Hippocampal formation (tissue), 2 donors: Measurements from ENCODE around the gene CAPN10.

Experiments used
- DNase-seq, 2 donors: peaks; one replicate each; lab custom pipeline; 2025; lab: John Stamatoyannopoulos, UW

Gene CAPN10

GRCh38 chr2:240623531-240624010 lies 37.0 kb downstream of the CAPN10 start:
- no peak for DNase-seq

GRCh38 chr2:240624011-240624949 lies 37.7 kb downstream of the CAPN10 start:
- DNase-seq: no peak

DNA sequence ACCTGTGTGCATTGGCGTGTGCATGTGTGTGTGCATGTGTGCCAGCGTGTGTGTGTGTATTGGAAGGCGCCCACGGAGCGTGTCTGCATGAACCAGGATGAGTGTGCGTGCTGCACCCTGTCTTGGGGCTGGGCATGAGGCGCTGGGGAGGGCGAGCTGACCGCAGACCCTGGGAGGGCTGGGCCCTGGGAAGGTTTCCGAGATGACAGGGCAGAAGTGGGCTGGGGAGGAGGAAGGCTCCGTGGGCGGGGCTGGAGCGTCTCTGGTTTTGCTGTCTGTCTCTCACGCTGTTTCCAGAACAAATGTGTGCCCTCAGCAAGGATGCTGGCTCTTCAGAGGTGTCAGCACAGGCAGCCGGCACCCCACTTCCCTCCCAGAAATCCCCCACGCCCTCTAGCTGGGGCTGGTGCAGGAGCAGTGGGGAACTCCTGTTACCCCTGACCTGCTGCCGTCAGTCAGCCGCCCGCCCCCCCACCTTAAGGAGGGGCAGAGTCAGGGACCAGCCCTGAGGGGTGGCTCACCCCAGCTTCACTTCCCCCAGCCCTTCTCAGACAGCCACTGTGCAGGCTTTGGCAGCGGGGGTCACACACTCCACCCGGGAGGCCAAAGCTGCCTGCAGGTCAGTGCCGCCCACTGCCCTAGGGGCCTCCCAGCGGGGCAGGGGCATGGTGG lies 38.6 kb downstream of the CAPN10 start, which contains the start of gene GPR35:
TSS of gene GPR35 (plus strand) at position 531 of the 672 bp plus-strand sequence. CDS start 4,473 bp downstream, outside the sequence.
- no peak for DNase-seq

DNA sequence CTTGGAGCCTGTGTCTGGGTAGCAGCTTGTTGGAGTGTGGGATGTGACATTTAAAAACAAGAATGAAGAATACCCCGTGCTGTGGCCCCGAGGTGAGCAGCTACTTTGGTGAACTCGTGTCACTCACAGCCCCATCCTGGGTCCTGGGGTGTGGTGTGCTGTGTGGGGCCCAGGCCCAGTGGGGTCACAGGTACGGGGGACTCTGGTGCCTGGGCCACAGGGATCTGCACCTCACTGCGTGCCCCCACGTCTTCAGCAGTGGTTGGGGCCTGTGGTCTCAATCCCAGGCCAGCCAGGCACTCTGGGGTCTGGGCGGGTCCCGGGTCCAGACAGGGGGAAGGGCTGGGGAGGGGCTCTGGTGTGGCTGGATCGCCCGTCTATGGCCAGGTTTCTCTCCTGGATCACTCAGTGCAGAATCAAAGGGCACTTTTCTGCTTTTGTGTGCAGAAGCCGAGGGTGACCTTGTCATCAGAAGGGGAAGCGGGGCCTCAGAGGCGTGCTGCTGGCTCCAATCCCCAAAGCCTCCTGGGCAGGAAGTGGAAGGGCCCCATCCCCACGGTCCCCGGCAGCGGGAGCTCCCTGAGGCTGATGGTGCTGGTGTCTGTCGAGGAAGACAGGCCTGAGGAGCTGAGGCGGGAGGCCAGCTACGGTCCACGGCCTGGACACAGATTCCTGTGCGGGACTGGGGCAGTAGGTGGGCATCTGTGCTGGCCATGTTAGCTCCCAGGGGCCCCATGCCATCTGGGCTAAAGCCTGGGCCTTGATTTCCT lies 40.2 kb downstream of the CAPN10 start:
- DNase-seq: no peak

- no peak for DNase-seq
These were observed 41.4 kb downstream of the CAPN10 start for GRCh38 chr2:240627736-240628506.

DNA sequence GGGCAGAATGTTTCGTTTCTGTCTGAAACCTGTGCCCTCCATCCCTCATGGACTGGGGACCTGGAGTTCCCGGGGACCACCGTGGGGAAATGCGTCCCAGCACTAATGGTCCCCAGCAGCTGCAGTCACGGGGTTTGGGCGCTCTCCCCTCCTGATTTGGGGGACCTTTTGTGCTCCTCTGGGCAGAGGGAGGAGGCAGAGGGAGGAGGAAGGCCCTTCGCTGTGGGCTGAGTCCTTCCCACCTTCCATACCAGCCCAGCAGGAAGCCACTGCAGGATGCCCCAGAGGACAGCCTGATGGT lies 41.9 kb downstream of the CAPN10 start:
- no peak for DNase-seq

GRCh38 chr2:240628808-240629618 lies 42.5 kb downstream of the CAPN10 start:
- DNase-seq: no peak

- DNase-seq: no peak
These were observed 43.1 kb downstream of the CAPN10 start for GRCh38 chr2:240629619-240629967.

GRCh38 chr2:240629968-240630770 lies 43.6 kb downstream of the CAPN10 start:
- DNase-seq: no peak

DNA sequence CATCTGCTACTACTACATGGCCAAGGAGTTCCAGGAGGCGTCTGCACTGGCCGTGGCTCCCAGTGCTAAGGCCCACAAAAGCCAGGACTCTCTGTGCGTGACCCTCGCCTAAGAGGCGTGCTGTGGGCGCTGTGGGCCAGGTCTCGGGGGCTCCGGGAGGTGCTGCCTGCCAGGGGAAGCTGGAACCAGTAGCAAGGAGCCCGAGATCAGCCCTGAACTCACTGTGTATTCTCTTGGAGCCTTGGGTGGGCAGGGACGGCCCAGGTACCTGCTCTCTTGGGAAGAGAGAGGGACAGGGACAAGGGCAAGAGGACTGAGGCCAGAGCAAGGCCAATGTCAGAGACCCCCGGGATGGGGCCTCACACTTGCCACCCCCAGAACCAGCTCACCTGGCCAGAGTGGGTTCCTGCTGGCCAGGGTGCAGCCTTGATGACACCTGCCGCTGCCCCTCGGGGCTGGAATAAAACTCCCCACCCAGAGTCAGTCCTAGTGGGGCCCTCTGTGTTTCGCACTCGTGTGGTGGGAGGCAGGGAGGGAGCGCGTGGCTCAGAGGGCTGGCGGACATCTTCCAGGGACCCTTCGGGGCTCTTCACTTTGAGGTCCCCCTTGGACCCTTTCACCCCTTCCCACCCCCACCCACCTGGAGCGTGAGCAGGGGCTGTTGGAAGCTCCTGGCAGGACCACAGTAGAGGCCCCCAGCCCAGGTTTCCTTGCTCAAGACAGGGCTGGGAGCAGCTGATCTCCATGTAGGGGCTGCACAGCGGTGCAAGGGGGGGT lies 44.4 kb downstream of the CAPN10 start:
- no peak for DNase-seq

- no peak for DNase-seq
These were observed 45.2 kb downstream of the CAPN10 start for GRCh38 chr2:240631548-240632305.

- DNase-seq: no peak
These were observed 45.8 kb downstream of the CAPN10 start for GRCh38 chr2:240632306-240632721.

DNA sequence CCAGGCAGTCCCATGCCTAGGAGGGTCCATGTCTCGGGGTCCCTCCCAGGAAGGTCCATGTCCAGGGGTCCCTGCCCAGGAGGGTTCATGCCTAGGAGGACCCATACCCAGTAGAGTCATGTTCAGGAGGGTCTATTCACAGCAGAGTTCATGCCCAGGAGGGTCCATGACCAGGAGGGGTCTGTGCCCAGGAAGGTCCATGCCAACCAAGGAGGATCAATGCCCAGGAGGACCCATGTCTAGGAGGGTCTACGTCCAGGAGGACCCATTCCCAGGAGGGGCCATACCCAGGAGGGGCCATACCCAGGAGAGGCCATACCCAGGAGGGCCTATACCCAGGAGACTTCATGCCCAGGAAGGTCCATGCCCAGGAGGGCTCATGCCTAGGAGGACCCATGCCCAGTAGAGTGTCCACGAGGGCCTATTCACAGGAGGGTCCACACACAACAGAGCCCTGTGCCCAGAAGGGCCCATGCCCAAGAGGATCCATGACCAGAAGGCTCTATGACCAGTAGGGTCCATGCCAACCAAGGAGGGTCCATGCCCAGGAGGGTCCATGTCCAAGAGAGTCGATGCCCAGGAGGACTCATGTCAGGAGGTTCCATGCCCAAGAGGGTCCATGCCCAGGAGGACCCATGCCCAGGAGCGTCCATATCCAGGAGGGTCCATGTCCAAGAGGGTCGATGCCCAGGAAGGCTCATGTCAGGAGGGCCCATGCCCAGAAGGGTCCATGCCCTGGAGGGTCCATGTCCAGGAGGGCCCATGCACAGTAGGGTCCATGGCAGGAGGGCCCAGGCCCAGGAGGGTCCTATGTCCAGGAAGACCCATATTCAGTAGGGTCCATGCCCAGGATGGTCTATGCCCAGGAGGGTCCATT lies 48.8 kb downstream of the CAPN10 start:
- no peak for DNase-seq

DNA sequence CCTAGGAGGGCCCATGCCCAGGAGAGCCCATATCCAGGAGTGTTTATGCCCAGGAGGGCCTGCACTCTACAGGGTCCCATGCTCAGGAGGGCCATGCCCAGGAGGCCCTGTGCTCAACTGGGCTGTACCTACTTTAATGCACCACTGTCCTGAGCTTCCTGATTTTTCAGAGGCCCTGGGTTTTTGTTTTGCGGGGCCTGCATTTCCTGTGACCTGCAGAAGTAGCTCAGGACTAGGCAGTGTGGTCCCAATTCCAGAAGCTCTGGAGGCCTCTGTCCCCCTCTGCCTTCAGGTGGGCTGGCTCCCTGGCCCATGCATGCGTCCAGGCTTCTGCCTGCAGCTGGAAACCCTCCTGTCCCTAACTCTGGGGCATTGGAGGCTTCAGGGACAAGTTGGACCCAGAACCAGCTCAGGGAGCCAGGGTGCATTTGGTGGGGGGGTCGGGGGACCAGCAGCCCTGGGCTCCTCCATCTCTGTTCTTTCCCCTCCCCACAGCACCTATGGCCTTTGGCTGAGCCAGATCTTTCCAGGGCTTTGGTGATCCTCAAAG lies 49.5 kb downstream of the CAPN10 start:
- no peak for DNase-seq

DNA sequence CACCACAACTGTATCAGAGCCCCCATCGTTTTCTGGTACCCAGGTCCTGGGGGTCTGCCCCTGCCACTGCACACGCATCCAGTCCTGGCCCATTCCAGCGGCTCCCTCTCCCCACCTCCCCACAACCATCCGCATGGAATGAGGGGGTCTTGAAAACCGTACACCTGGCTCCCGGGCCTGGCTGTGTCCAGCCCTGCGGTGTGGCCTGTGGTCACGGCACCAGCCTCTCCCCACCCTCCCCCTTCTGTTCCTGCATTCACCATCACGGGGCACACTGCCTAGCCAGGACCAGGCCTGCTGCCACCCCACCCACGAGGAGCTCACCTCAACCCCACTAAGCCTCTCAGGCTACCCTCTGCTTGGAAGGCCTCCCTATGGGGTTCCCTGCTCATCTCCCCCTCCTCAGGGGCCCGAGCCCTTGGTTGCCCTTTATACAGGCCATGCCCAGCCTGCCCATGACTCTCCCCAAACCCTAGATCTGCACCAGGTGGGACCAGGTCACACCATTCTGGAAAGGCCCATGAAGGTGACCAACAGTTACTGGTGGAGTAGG lies 50.1 kb downstream of the CAPN10 start:
- no peak for DNase-seq

GRCh38 chr2:240637116-240637900 lies 50.8 kb downstream of the CAPN10 start:
- no peak for DNase-seq
